RWPE2 (cell line): ENCODE results near the gene PKNOX2.

ENCODE experiments used
- ATAC-seq: fragments of 200-7000 bp; cut with Tn5 transposase; 3 replicates; pipeline ENCODE4 v1.9.1; 2021; ENCODE audit warnings: low read depth
- DNase-seq: peaks from one replicate; pipeline ENCODE4 v3.0.0-alpha.2; 2020; ENCODE audit warnings: low spot score
- H3K27ac ChIP-seq: fragments of 450-650 bp; 2 replicates; pipeline ENCODE4 v1.5.1; 2017; ENCODE audit warnings: mild to moderate bottlenecking; ENCODE audit not compliant: poor library complexity, severe bottlenecking
- H3K27me3 ChIP-seq: fragments of 250-450 bp; sonication (Bioruptor Pico); 2 replicates; pipeline ENCODE4 v1.5.1; 2021; ENCODE audit warnings: mild to moderate bottlenecking, moderate library complexity; ENCODE audit not compliant: insufficient read depth, poor library complexity, severe bottlenecking
- H3K36me3 ChIP-seq: fragments of 250-450 bp; sonication (Bioruptor Pico); 2 replicates; pipeline ENCODE4 v1.5.1; 2020; ENCODE audit warnings: low read depth, mild to moderate bottlenecking, moderate library complexity
- H3K4me1 ChIP-seq: fragments of 250-450 bp; sonication (Bioruptor Pico); 2 replicates; pipeline ENCODE4 v1.5.1; 2021; ENCODE audit warnings: mild to moderate bottlenecking, moderate library complexity; ENCODE audit not compliant: insufficient read depth, poor library complexity, severe bottlenecking
- H3K4me3 ChIP-seq: fragments of 250-450 bp; sonication (Bioruptor Pico); 2 replicates; pipeline ENCODE4 v1.5.1; 2021; ENCODE audit warnings: mild to moderate bottlenecking, moderate library complexity; ENCODE audit not compliant: severe bottlenecking
- H3K9me3 ChIP-seq: fragments of 250-450 bp; sonication (Bioruptor Pico); 2 replicates; pipeline ENCODE4 v1.5.1; 2021; ENCODE audit warnings: mild to moderate bottlenecking, moderate library complexity; ENCODE audit not compliant: severe bottlenecking
- CTCF ChIP-seq: fragments of 450-650 bp; IDR thresholded peaks from one replicate; pipeline ENCODE4 v1.5.1; 2017; ENCODE audit warnings: mild to moderate bottlenecking, moderate library complexity; ENCODE audit not compliant: poor library complexity, severe bottlenecking

The PKNOX2 gene

GRCh38 chr11:125449565-125449964 lies 285.0 kb downstream of the PKNOX2 start:
- Histone ChIP-seq H3K4me3 (no peak overlapping the region), H3K27me3 (no peaks in the 10 kb centered on the region), H3K9me3 (no peaks in the 10 kb centered on the region), H3K36me3 (no peaks in the 10 kb centered on the region), H3K27ac (no peak overlapping the region), H3K4me1 (no peaks in the 10 kb centered on the region)
- DNase-seq: no peak
- ATAC-seq: no peak
- TF ChIP-seq CTCF: no peak

GRCh38 chr11:125451400-125452124 lies 287.0 kb downstream of the PKNOX2 start:
- no peak for TF ChIP-seq CTCF
- Histone ChIP-seq H3K27ac (no peak overlapping the region), H3K36me3 (no peaks in the 10 kb centered on the region), H3K9me3 (no peaks in the 10 kb centered on the region), H3K4me3 (no peak overlapping the region), H3K4me1 (no peaks in the 10 kb centered on the region), H3K27me3 (no peaks in the 10 kb centered on the region)
- DNase-seq (no peak), ATAC-seq (no peak)

- H3K4me3 ChIP-seq: no peak overlapping the region
- no peak for TF ChIP-seq CTCF
- no peak overlapping the region for H3K27ac ChIP-seq
- no peaks in the 10 kb centered on the region for H3K9me3 ChIP-seq
- no peaks in the 10 kb centered on the region for H3K27me3 ChIP-seq
- DNase-seq (no peak), ATAC-seq (no peak)
- H3K4me1 ChIP-seq: no peaks in the 10 kb centered on the region
- no peaks in the 10 kb centered on the region for H3K36me3 ChIP-seq
Measured at GRCh38 chr11:125452125-125452470, 287.5 kb downstream of the PKNOX2 start.

- no peak for ATAC-seq
- no peaks in the 10 kb centered on the region for H3K36me3 ChIP-seq
- no peaks in the 10 kb centered on the region for H3K4me1 ChIP-seq
- H3K9me3 ChIP-seq: no peaks in the 10 kb centered on the region
- no peak overlapping the region for H3K4me3 ChIP-seq
- no peak for DNase-seq
- no peak for TF ChIP-seq CTCF
- no peaks in the 10 kb centered on the region for H3K27me3 ChIP-seq
- H3K27ac ChIP-seq: no peak overlapping the region
Measured at GRCh38 chr11:125454047-125454446, 289.5 kb downstream of the PKNOX2 start.

- H3K4me1 ChIP-seq: no peaks in the 10 kb centered on the region
Measured at GRCh38 chr11:125455851-125456250, 291.3 kb downstream of the PKNOX2 start.

More at GRCh38 chr11:125455851-125456250, 291.3 kb downstream of the PKNOX2 start:
- Histone ChIP-seq H3K27me3 (no peaks in the 10 kb centered on the region), H3K9me3 (no peaks in the 10 kb centered on the region), H3K4me3 (no peak overlapping the region), H3K36me3 (no peaks in the 10 kb centered on the region), H3K27ac (no peak overlapping the region)
- DNase-seq: no peak
- TF ChIP-seq CTCF: no peak
- ATAC-seq: no peak
